COR-L47 (cell line): Measurements from ENCODE around the gene ELOB.
A peak's percentile ranks its signal among the peaks of the same experiment; 100 is the strongest.

ENCODE experiments used
- DNase-seq: peaks from one replicate; lab custom pipeline; 2025; lab: John Stamatoyannopoulos, UW

The ELOB gene

GRCh38 chr16:2768403-2769089 lies 8.5 kb downstream of the ELOB start:
- DNase-seq, result no peak

- no peak for DNase-seq
Measured at GRCh38 chr16:2767891-2768290, 9.2 kb downstream of the ELOB start.

- no peak for DNase-seq
Measured at GRCh38 chr16:2767140-2767731, 9.8 kb downstream of the ELOB start.

- DNase-seq, result no peak
Measured at GRCh38 chr16:2766430-2767139, 10.5 kb downstream of the ELOB start.

GRCh38 chr16:2765462-2766404 lies 11.3 kb downstream of the ELOB start:
- no peak for DNase-seq

- DNase-seq, result no peak
Measured at GRCh38 chr16:2764718-2765117, 12.4 kb downstream of the ELOB start.

GRCh38 chr16:2763173-2763572 lies 13.9 kb downstream of the ELOB start:
- no peak for DNase-seq

GRCh38 chr16:2762711-2763110 lies 14.4 kb downstream of the ELOB start:
- DNase-seq, result no peak

- no peak for DNase-seq
Measured at GRCh38 chr16:2761886-2762583, 15.0 kb downstream of the ELOB start.

- no peak for DNase-seq
Measured at GRCh38 chr16:2761472-2761871, 15.6 kb downstream of the ELOB start.

- DNase-seq, result no peak
Measured at GRCh38 chr16:2757344-2757743, 19.7 kb downstream of the ELOB start.

GRCh38 chr16:2756288-2757015 lies 20.6 kb downstream of the ELOB start:
- no peak for DNase-seq

- DNase-seq, result no peak
Measured at GRCh38 chr16:2755158-2755557, 21.9 kb downstream of the ELOB start.

GRCh38 chr16:2753733-2754020 lies 23.4 kb downstream of the ELOB start:
- DNase-seq, result no peak

- peak; percentile 83 for DNase-seq
Measured at GRCh38 chr16:2752850-2753732, 24.0 kb downstream of the ELOB start.

- peak; percentile 97 for DNase-seq
Measured at GRCh38 chr16:2752035-2752849, 24.8 kb downstream of the ELOB start, which contains the start of gene SRRM2. Gene SRRM2, plus strand, starts transcription at chr16:2752638. Its CDS starts 3,727 bp downstream, at chr16:2756365.

- peak; percentile 74 for DNase-seq
Measured at GRCh38 chr16:2751577-2752034, 25.5 kb downstream of the ELOB start.

- DNase-seq, result no peak
Measured at GRCh38 chr16:2749936-2750335, 27.1 kb downstream of the ELOB start.

- DNase-seq, result no peak
Measured at GRCh38 chr16:2749476-2749875, 27.6 kb downstream of the ELOB start.
